HG02943 (cell line): ENCODE measurements around the gene KIAA0930.

Experiments used
- ATAC-seq: cut with Tn5 transposase; IDR thresholded peaks from one replicate; pipeline ENCODE4 v1.9.1; 2021; ENCODE audit warnings: mild to moderate bottlenecking, low read depth, moderate library complexity; ENCODE audit not compliant: unreplicated experiment

Gene KIAA0930

GRCh38 chr22:45238957-45239680 is 1.6 kb downstream of the KIAA0930 start:
- no peak for ATAC-seq

- no peak for ATAC-seq
These were observed 2.4 kb downstream of the KIAA0930 start for GRCh38 chr22:45238076-45238956.

GRCh38 chr22:45237065-45237990 is 3.4 kb downstream of the KIAA0930 start:
- no peak for ATAC-seq

- peak; percentile 11 for ATAC-seq
These were observed 4.8 kb downstream of the KIAA0930 start for GRCh38 chr22:45235851-45236342.

- ATAC-seq = peak; percentile 52
These were observed 5.5 kb downstream of the KIAA0930 start for GRCh38 chr22:45235101-45235777.

GRCh38 chr22:45233827-45234226 is 6.9 kb downstream of the KIAA0930 start:
- ATAC-seq = no peak

GRCh38 chr22:45233386-45233785 is 7.3 kb downstream of the KIAA0930 start:
- no peak for ATAC-seq

- no peak for ATAC-seq
These were observed 9.4 kb downstream of the KIAA0930 start for GRCh38 chr22:45231293-45231692.

GRCh38 chr22:45230026-45230721 is 10.5 kb downstream of the KIAA0930 start:
- no peak for ATAC-seq

GRCh38 chr22:45229181-45229580 is 11.5 kb downstream of the KIAA0930 start:
- no peak for ATAC-seq

GRCh38 chr22:45228401-45228754 is 12.3 kb downstream of the KIAA0930 start:
- no peak for ATAC-seq

GRCh38 chr22:45227645-45228400 is 12.9 kb downstream of the KIAA0930 start:
- ATAC-seq = no peak

- ATAC-seq = no peak
These were observed 14.0 kb downstream of the KIAA0930 start for GRCh38 chr22:45226503-45227186.

- no peak for ATAC-seq
These were observed 14.8 kb downstream of the KIAA0930 start for GRCh38 chr22:45225732-45226502.

- no peak for ATAC-seq
These were observed 15.5 kb downstream of the KIAA0930 start for GRCh38 chr22:45224988-45225731.

- ATAC-seq = no peak
These were observed 16.4 kb downstream of the KIAA0930 start for GRCh38 chr22:45224331-45224730.
